GM13977 (cell line): ENCODE data around the gene NFE2L1.

Experiments
- DNase-seq: peaks from one replicate; pipeline ENCODE4 v3.0.0; 2012; ENCODE audit warnings: low spot score
- CTCF ChIP-seq: IDR thresholded peaks from 2 replicates; pipeline ENCODE4 v1.5.1; 2012; ENCODE audit warnings: mild to moderate bottlenecking, control low read depth; ENCODE audit not compliant: insufficient read depth; ENCODE audit errors: extremely low read depth, missing control alignments
- in situ Hi-C: fragments of 300-500 bp; cut with MboI; formaldehyde crosslinking; loops from one replicate; pipeline ENCODE4 v1.12.0; 2022; ENCODE audit warnings: low sequenced_read_pairs, low pct_unique_long_range_greater_than_20kb, mixed read lengths, inconsistent platforms; ENCODE audit not compliant: unreplicated experiment

Gene NFE2L1

GRCh38 chr17:48037838-48038323, 10.3 kb upstream of the NFE2L1 start:
- no peak for TF ChIP-seq CTCF
- in situ Hi-C loops: no loop called here
- DNase-seq: no peak

GRCh38 chr17:48038687-48039086, 9.5 kb upstream of the NFE2L1 start:
- no peak for TF ChIP-seq CTCF
- in situ Hi-C loops: no loop called here
- no peak for DNase-seq

GRCh38 chr17:48043176-48043575, 5.0 kb upstream of the NFE2L1 start:
- in situ Hi-C loops: no loop called here
- no peak for TF ChIP-seq CTCF
- no peak for DNase-seq

- no peak for TF ChIP-seq CTCF
- in situ Hi-C loops: no loop called here
- DNase-seq: no peak
Measured at GRCh38 chr17:48044851-48045250, 3.3 kb upstream of the NFE2L1 start.

GRCh38 chr17:48045316-48046001, 2.7 kb upstream of the NFE2L1 start:
- no peak for DNase-seq
- in situ Hi-C loops: no loop called here
- no peak for TF ChIP-seq CTCF

- in situ Hi-C loops: no loop called here
- no peak for TF ChIP-seq CTCF
- no peak for DNase-seq
Measured at GRCh38 chr17:48046296-48046695, 1.9 kb upstream of the NFE2L1 start.
